Activated CD8-positive, alpha-beta memory T cell treated with anti-CD3 and anti-CD28 coated beads for 36 hours (primary cell): ENCODE measurements around the gene ZNF771. TPM values are rescaled to one million over a fixed set of nuclear protein-coding genes. Genes with fewer than 3 reads are reported as not detected.

ENCODE experiments used
- CTCF ChIA-PET: fragments of 350-600 bp; sonication (Branson Sonifier 250); formaldehyde crosslinking; loops from one replicate; lab custom pipeline; 2021; ENCODE audit warnings: antibody characterized with exemption; lab: Charles Lee
- POLR2A ChIA-PET: fragments of 350-600 bp; sonication (Branson Sonifier 250); formaldehyde crosslinking; loops from one replicate; lab custom pipeline; 2021; ENCODE audit warnings: antibody characterized with exemption; lab: Charles Lee
- total RNA-seq, 2 experiments: library from RNA; stranded (reverse); gene quantifications; one replicate each; pipeline ENCODE4 v1.2.3, GENCODE V29; 2021

Gene ZNF771
- total RNA-seq, 2 experiments from 2014 or later: 7.5 to 8.3 TPM

- ChIA-PET CTCF (interaction anchor here (0.6 to 1.7 kb wide), 12 partner anchors 9 to 275 kb away, joined by 3 to 6 read pairs (median 4); partner anchors contain the start of genes GDPD3, SEPTIN1, ZNF48 and ZNF771), POLR2A (interaction anchor here (0.9 to 1.7 kb wide), 6 partner anchors 12 to 59 kb away, joined by 3 to 11 read pairs (median 4); partner anchors contain the start of genes CD2BP2, DCTPP1, SEPTIN1 and ZNF771)
These were observed 36.1 kb upstream of the ZNF771 start for GRCh38 chr16:30371248-30371816.

- CTCF ChIA-PET: interaction anchor here (0.8 to 1.7 kb wide), 5 partner anchors 8 to 259 kb away, joined by 3 to 5 read pairs (median 3); partner anchors contain the start of genes GDPD3, SEPTIN1 and ZNF771
- POLR2A ChIA-PET: interaction anchor here (1.7 kb wide), 1 partner anchor 11 kb away, joined by 11 read pairs; the partner anchor contains the start of gene SEPTIN1
These were observed 35.2 kb upstream of the ZNF771 start for GRCh38 chr16:30372038-30372712.

- CTCF ChIA-PET: interaction anchor here (0.5 kb wide), 1 partner anchor 196 kb away, joined by 3 read pairs; no protein-coding TSS in a partner anchor
- POLR2A ChIA-PET: no interaction called here
These were observed 34.7 kb upstream of the ZNF771 start for GRCh38 chr16:30372725-30373124.

- CTCF ChIA-PET: no interaction called here
These were observed 32.9 kb upstream of the ZNF771 start, which contains the start of gene MYL11 for GRCh38 chr16:30374538-30374937. TSS of gene MYL11 (plus strand) at chr16:30374802. CDS start at chr16:30374858, 56 bp downstream.

GRCh38 chr16:30375864-30376263, 31.5 kb upstream of the ZNF771 start:
- POLR2A ChIA-PET: no interaction called here
- CTCF ChIA-PET: interaction anchor here (0.5 kb wide), 1 partner anchor 193 kb away, joined by 3 read pairs; no protein-coding TSS in a partner anchor

More at GRCh38 chr16:30374538-30374937, 32.9 kb upstream of the ZNF771 start, which contains the start of gene MYL11:
- POLR2A ChIA-PET: no interaction called here

- POLR2A ChIA-PET: interaction anchor here (0.8 to 1.6 kb wide), 2 partner anchors 12 to 31 kb away, joined by 3 to 4 read pairs; partner anchors contain the start of gene ZNF771
- CTCF ChIA-PET: interaction anchor here (0.5 to 1.3 kb wide), 2 partner anchors 33 to 192 kb away, joined by 3 read pairs; no protein-coding TSS in a partner anchor
These were observed 30.9 kb upstream of the ZNF771 start for GRCh38 chr16:30376461-30376902.

- POLR2A ChIA-PET: interaction anchor here (0.8 to 1.6 kb wide), 3 partner anchors 13 to 192 kb away, joined by 3 to 4 read pairs (median 3); partner anchors contain the start of gene ZNF771
- CTCF ChIA-PET: interaction anchor here (0.8 to 1.5 kb wide), 4 partner anchors 19 to 194 kb away, joined by 3 to 8 read pairs (median 3); partner anchors contain the start of genes ZNF48 and ZNF688
These were observed 30.2 kb upstream of the ZNF771 start for GRCh38 chr16:30377050-30377811.

- CTCF ChIA-PET: interaction anchor here (0.8 to 1.5 kb wide), 4 partner anchors 18 to 194 kb away, joined by 3 to 8 read pairs (median 3); partner anchors contain the start of genes ZNF48 and ZNF688
These were observed 29.6 kb upstream of the ZNF771 start for GRCh38 chr16:30377812-30378235.

GRCh38 chr16:30378236-30379157, 28.9 kb upstream of the ZNF771 start:
- ChIA-PET CTCF (interaction anchor here (0.8 to 1.5 kb wide), 3 partner anchors 17 to 193 kb away, joined by 3 to 8 read pairs (median 3); partner anchors contain the start of genes ZNF48 and ZNF688), POLR2A (interaction anchor here (0.6 to 0.9 kb wide), 3 partner anchors 28 to 195 kb away, joined by 3 to 7 read pairs (median 3); partner anchors contain the start of gene ZNF771)

More at GRCh38 chr16:30377812-30378235, 29.6 kb upstream of the ZNF771 start:
- POLR2A ChIA-PET: interaction anchor here (0.8 to 1.6 kb wide), 4 partner anchors 14 to 193 kb away, joined by 3 to 4 read pairs (median 3); partner anchors contain the start of gene ZNF771

- ChIA-PET POLR2A (interaction anchor here (0.6 kb wide), 1 partner anchor 196 kb away, joined by 7 read pairs; no protein-coding TSS in a partner anchor), CTCF (interaction anchor here (1.5 to 2.7 kb wide), 3 partner anchors 8 to 16 kb away, joined by 4 to 11 read pairs (median 9); partner anchors contain the start of gene ZNF48)
These were observed 28.1 kb upstream of the ZNF771 start for GRCh38 chr16:30379158-30379783.

GRCh38 chr16:30380072-30380802, 27.2 kb upstream of the ZNF771 start:
- POLR2A ChIA-PET: no interaction called here

GRCh38 chr16:30380803-30381208, 26.6 kb upstream of the ZNF771 start:
- ChIA-PET CTCF (interaction anchor here (1.5 to 2.7 kb wide), 3 partner anchors 9 to 14 kb away, joined by 4 to 11 read pairs (median 9); partner anchors contain the start of gene ZNF48), POLR2A (interaction anchor here (0.5 kb wide), 1 partner anchor 34 kb away, joined by 9 read pairs; no protein-coding TSS in a partner anchor)

More at GRCh38 chr16:30380072-30380802, 27.2 kb upstream of the ZNF771 start:
- CTCF ChIA-PET: interaction anchor here (1.5 to 2.7 kb wide), 3 partner anchors 9 to 15 kb away, joined by 4 to 11 read pairs (median 9); partner anchors contain the start of gene ZNF48

GRCh38 chr16:30381291-30382041, 25.9 kb upstream of the ZNF771 start:
- POLR2A ChIA-PET: interaction anchor here (0.5 to 1.7 kb wide), 3 partner anchors 34 to 209 kb away, joined by 5 to 9 read pairs (median 6); no protein-coding TSS in a partner anchor
- CTCF ChIA-PET: interaction anchor here (1.0 to 2.7 kb wide), 5 partner anchors 12 to 28 kb away, joined by 3 to 11 read pairs (median 7); partner anchors contain the start of genes ZNF48 and ZNF771
